Uterus (tissue), 2 donors: ENCODE results near the gene STMND1.

Experiments used
- POLR2A ChIP-seq, 2 donors: fragments of 450-650 bp; IDR thresholded peaks; one replicate each; pipeline ENCODE4 v1.6.1; 2016; ENCODE audit warnings: antibody characterized with exemption in 2 of 2, mild to moderate bottlenecking in 1 of 2, moderate library complexity in 1 of 2
- TF ChIP-seq, protein P1 (sequence below), 4 experiments: fragments of 200-600 bp in 2 of 4; fragments of 450-650 bp in 2 of 4; sonication (generic) in 2 of 4; IDR thresholded peaks; one replicate each; pipeline ENCODE4 v1.5.1; 2016 to 2019; ENCODE audit warnings: antibody characterized with exemption in 4 of 4, mild to moderate bottlenecking in 2 of 4, moderate library complexity in 1 of 4

DNA sequence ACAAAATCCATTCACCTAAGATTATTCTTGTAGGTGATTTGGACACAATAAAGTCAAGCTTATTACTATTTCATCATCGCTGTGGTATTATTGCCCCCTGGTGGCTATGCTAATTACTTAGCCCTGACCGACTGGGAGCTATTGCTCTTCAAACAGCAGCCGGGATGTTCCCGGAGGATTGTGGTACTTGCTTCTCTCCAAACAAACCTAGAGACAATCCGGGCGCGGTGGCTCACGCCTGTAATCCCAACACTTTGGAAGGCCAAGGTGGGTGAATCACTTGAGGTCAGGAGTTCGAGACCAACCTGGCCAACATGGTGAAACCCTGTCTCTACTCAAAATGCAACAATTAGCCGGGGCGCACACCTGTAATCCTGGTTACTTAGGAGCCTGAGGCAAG, 15.4 kb upstream of the STMND1 start:
- TF ChIP-seq, protein P1, sequence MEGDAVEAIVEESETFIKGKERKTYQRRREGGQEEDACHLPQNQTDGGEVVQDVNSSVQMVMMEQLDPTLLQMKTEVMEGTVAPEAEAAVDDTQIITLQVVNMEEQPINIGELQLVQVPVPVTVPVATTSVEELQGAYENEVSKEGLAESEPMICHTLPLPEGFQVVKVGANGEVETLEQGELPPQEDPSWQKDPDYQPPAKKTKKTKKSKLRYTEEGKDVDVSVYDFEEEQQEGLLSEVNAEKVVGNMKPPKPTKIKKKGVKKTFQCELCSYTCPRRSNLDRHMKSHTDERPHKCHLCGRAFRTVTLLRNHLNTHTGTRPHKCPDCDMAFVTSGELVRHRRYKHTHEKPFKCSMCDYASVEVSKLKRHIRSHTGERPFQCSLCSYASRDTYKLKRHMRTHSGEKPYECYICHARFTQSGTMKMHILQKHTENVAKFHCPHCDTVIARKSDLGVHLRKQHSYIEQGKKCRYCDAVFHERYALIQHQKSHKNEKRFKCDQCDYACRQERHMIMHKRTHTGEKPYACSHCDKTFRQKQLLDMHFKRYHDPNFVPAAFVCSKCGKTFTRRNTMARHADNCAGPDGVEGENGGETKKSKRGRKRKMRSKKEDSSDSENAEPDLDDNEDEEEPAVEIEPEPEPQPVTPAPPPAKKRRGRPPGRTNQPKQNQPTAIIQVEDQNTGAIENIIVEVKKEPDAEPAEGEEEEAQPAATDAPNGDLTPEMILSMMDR (IDR thresholded peaks at IDR 0.05), result peak; percentile 56 to 77 (median 64)
- TF ChIP-seq POLR2A (IDR thresholded peaks at IDR 0.05), result no peak
